Eye (tissue), 1 donor: ENCODE results near the gene ZNF48.
A peak's percentile ranks its signal among the peaks of the same experiment; 100 is the strongest.

Experiments
- DNase-seq: peaks from one replicate; pipeline ENCODE4 v3.0.0-alpha.2; 2015

The ZNF48 gene

DNA sequence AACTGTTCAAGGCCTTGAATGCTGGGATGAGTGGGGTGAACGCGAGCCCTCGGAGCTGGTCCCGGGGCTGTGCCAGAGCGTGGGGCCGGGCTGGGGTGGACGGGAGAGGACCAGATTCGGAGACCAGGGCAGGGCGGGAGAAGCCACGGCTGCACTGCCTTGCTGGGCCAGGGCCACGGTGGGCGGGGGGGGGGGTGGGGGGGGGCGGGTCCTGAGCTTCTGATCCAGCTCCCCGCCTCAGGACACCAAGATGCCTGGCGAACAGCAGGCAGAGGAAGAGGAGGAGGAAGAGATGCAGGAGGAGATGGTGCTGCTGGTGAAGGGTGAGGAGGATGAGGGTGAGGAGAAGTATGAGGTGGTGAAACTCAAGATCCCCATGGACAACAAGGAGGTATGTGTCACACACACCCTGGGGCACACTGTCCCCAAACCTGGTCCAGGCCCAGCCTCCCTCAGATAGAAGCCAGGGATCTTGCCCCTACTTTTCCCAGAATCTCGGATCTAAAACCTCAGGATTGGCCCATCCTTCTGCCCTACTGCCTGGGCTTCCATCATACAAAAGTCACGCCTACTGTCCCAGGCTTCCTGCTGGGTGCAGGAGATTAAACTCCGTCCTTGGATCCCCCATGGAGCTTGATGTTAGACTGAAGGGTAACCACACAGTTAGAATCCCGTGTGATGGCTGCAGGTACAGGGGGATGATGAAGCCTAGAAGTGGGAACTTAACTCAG, 12.7 kb downstream of the ZNF48 start:
- DNase-seq: no peak

DNA sequence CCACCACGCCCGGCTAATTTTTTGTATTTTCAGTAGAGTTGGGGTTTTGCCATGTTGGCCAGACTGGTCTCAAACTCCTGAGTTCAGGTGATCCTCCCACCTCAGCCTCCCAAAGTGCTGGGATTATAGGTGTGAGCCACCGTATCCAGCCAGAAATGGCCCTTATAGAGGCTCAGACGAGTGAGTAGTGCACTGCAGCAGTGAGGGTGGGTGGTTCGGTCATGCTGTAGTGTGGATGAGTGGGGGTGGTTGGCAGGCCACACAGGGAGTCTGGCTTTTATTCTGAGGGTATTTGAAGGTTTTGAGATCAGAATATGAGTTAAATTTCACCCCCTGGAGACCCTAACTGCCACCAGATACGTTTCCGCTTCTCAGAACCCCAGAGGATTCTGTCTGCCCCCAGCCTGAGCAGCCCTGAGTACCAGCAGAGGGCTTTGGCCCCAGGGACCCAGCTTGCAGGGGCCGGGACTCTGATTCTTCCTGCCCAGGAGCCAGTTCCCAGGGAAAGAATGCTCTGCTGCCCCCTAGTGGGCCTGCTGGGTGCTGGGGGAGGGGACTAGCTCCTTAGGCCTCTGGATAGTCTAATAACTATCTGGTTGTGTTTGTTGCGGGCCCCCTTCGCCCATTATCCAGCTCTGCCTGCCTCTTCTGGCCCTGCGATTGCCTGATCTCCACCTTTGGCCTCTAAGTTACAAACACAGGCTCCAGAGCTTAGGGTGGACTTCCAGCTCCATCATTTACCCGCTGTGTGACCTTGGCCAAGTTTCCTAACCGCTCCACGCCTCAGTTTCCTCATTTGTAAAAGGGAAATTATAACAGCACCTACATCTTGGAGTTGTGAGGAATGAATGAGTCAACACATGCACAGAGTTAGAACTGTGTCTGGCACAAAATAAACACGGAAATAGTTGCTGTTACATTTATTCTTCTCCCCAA, 14.2 kb downstream of the ZNF48 start:
- DNase-seq: peak; percentile 97

DNA sequence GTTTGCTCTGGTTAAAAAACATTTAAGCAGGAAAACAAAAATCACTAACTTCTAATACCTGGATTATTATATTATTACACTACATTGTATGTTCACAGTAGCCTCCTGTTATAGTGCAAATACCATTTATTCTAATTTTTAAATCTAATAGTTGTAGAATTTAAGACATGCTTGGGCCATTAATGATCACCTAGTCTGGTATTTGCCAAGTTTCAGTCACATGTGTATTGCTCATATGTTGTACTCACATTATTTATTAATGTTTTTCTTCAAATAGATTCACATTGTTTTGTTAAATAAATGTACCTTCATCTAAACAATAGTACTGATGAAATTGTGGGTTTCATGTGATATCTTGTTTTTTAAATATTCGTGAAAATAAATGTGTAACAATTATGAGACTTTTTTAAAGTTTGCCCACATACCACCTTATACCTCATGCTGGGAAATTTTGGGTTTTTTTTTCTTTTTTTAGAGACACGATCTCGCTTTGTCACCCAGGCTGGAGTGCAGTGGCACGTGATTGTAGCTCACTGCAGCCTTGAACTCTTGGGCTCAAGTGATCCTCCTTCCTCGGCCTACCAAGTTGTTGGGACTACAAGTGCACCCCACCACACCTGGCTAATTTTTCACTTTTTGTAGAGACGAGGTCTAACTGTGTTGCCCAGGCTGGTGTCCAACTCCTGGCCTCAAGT, 18.0 kb downstream of the ZNF48 start:
- no peak for DNase-seq

DNA sequence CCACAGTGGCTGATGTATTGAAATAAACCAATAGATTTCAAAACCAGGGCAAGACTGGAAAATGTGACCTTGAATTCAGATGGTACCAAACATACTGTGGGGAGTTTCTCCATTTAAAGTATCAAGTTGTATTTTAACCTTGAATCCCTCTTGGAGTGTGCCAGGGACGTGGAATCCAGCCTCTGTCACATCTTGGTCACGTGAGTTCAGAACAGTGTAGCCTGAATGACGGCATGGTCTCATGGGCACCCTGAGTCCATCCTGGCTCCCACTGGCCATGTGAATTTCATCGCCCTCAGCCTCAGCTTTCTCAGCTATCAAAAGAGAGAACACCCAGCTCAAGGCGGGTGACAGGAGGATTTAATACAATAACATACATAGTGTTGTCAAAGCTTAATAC, 18.9 kb downstream of the ZNF48 start:
- no peak for DNase-seq

DNA sequence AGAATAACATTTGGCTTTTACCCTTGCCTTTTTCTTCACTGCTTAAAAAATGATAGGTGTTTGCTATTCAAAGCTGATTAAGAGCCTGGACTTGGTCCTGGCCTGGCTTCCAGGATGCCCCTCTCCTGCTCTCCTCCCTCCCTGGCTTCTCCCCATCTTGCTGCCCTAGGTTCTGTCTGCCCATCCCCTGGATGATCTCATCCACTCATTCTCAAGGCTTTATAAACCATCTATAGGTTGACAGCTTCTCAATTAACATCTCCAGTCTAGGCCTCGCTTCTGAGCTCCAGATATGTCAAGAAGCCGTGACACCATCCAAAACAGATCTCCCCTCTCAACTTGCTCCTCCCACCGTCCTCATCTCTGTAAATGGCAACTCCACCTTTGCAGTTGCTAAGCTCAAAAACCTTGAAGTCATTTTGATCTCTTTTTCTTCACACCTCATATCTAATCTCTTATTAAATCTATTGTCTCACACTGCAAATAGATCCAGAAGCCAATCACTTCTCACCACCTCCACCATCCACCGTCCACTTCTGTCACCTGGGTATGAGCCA, 20.9 kb downstream of the ZNF48 start:
- no peak for DNase-seq

DNA sequence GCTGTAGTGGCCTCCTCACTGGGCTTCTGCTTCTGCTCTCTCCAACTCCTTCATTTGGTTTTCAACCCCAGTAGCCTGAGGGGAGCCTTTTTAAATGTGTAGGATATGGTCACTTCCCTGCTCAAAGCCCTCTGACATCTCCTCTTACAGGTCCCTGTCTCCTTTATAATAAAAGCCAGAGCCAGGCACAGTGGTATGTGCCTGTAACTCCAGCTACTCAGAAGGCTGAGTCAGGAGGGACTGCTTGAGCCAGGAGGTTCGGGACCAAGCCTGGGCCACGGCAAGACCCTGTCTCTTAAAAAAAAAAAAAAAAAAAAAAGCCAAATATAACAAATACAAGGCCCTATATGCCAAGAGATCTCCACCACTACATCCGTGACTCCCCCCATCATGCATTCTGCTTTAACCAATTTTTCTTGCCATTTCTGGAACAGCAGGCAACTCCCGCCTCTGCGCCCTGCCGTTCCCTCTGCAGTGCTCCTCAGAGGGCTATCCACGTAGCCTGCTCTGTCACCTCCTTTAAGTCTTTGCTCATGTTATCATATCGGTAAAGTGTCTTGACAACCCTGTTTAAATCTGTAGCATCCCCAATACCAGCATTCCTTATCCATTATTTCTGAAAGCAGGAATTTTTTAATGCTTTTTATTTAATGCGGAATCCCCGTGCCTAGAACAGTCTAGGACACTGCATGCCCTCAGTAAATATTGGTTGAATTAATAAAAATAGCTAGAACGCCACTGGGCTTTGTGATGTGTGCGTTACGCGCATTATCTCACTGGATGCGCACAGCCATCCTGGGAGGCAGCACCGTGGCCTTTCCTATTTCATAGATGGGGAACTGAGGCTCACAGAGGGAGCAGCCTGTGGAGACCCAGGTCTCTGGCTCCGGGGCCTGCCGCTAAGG, 21.7 kb downstream of the ZNF48 start:
- DNase-seq: peak; percentile 60

DNA sequence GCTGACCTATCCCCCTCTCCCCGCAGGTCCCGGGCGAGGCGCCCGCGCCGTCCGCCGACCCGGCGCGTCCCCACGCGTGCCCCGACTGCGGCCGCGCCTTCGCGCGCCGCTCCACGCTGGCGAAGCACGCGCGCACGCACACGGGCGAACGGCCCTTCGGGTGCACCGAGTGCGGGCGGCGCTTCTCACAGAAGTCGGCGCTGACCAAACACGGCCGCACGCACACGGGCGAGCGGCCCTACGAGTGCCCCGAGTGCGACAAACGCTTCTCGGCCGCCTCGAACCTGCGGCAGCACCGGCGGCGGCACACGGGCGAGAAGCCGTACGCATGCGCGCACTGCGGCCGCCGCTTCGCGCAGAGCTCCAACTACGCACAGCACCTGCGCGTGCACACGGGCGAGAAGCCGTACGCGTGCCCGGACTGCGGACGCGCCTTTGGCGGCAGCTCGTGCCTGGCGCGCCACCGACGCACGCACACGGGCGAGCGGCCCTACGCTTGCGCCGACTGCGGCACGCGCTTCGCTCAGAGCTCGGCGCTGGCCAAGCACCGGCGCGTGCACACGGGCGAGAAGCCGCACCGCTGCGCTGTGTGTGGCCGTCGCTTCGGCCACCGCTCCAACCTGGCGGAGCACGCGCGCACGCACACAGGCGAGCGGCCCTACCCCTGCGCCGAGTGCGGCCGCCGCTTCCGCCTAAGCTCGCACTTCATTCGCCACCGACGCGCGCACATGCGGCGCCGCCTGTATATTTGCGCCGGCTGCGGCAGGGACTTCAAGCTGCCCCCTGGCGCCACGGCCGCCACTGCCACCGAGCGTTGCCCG, 22.5 kb downstream of the ZNF48 start:
- peak; percentile 96 for DNase-seq

DNA sequence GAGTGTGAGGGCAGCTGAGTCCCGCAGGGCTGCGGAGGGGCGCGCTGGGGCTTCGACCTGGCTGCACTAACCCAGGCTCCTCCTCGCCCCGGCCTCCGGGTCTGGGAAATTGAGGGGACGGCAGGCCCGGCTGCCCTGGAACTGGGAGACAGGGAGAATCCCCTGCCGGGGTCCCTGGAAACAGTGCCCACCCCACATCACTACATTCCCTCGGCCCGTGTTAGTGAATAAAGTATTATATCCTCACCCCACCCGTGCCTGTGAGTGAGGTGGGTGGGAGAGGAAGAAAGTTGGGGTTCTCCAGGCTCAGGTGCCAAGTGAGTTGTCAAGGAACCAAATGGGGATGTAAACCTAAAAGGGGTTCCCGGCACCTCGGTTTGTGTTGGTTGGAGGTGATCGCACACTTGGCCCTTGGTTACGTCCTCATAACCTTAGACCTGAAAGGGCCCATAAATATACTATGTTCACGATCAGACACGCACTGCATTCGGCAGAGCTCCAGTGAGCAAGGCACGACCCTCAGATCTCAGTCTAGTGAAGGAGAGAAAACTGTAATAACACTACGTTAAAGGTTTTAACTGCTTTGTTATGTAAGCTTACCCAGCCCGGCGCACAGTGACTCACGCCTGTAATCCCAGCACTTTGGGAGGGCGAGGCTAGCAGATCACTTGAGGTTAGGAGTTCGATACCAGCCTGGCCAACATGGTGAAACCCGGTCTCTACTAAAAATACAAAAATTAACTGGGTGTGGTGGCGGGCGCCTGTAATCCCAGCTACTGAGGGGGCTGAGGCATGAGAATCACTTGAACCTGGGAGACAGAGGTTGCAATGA, 23.3 kb downstream of the ZNF48 start:
- no peak for DNase-seq

DNA sequence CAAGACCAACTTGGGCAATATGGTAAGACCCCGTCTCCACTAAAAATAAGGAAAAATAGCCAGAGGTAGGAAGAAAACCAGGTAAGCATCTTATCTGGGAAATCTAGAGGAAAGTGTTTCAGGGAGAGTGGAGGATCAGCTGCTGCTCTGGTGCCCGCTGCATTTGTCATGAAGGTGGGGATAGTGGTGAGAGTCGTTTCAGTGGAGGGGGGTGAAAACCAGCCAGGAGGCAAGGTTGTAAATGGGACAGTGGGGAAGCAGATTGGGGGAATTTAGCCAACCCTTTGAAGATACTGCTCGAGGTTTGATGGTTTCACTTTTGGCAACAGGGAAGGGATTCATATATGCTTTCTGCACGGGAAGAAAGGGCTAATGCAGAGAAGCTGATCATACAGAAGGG, 25.8 kb downstream of the ZNF48 start:
- DNase-seq: no peak

DNA sequence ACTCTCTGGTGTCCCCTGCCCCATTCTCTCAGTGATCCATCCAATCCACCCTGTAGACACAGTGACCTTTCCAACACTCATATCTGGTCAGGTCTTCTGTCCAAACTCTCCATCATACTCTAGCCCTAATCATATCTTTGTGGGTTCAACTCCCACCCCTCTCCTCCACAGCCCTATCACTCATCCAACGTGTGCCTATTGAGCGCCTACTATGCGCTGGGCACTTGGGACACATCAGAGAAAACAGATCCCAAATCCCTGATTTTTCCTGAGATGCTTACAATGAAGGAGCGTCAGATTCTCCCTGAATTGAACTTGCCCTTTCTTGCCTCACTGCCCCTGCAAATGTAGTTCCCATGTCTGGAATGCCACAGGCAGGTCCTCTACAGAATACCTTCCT, 32.8 kb downstream of the ZNF48 start:
- no peak for DNase-seq

DNA sequence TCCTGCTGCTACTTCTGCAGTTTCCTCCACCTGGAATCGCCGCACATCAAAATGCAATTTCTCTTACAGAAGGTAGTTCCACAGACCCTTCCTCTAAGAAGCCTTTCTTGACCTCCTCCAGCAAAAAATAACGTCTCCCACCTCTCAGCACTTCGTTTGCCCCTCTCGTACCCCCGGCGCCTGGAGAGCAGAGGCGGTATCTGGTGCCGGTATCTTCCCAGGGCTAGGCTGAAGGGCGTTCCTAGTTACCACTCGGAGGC, 34.1 kb downstream of the ZNF48 start:
- no peak for DNase-seq

DNA sequence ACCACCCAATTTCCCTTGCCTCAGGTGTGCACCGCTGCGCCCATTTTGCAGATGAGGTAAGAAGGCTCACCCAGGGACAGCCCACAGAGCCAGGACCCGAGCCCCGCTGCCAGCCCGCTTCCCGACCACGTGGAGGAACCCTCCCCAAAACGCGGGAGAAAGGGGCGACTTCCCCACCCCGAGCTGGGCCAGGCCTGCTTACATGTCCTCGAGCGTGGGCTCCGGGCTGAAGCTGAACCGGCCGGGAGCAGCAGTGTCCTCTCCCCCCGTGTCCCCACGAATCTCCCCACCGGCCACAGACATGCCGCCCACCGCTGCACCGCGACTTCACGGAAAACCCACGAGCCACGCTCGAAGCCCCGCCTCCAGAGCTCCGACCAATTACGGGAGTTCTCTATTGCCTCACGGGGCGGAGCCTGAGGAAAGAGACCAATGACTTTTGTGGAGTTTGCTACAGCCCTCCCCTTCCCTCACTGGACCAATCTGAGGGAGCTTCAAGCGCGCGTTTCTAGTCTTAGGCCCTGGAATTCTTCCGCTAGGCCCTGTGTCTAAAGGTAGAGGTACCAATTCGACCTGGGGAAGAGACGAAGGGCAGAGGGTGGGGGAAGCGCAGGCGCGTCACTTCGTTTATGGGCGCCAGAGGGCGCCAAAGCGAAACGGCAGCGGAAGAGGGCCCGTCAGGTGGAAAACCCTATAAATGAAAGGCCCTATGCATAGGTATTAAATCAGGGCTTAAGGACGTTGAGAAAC, 34.6 kb downstream of the ZNF48 start, which contains the start of gene DCTPP1:
Gene DCTPP1 (minus strand): TSS at position 353 of the 750 bp plus-strand sequence. CDS start 50 bp downstream, at position 303.
- DNase-seq: peak; percentile 98

DNA sequence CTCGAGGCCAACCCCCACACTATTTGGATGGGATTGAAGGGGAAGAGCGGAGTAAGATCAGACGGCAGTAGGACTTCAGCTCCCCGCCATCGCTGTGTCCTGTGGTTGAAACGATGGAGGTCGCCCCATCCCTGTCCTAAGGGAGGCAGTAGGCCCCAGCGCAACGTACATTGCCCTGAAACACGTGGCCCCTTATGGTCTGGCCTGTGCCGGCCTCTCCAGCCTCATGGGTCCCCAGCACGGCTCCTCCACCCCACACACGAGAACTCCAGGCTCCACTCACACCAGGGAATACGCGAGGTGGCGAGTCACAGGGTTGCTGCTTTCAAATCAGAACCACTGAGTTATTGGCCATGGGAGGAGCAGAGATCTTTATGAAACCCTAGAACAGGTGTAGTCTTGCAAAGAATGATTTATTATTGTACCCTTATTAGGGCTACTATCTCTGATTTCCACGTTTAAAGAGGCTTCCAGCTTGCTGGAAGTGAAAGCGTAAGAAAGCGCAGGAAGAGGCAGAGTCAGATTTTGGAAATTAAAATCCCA, 35.3 kb downstream of the ZNF48 start:
- DNase-seq: no peak

DNA sequence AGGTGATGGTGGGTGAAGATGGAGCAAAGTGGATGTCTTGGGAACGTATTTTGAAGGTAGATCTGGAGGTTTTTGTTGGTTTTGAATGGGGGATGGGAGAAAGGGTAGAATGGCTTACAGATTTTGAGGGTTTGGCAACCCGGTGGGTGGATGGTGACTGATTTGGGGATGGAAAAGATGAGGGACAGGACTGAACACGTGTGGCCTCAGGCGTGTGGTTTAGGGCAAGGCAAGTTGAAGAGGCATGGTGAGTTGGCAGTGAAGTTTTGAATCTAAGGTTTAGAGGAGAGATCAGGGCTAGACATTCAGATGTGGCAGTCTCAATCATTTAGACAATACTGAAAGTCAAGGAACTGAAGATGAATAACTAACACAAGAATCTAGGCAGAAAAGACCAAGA, 39.6 kb downstream of the ZNF48 start:
- DNase-seq: no peak

DNA sequence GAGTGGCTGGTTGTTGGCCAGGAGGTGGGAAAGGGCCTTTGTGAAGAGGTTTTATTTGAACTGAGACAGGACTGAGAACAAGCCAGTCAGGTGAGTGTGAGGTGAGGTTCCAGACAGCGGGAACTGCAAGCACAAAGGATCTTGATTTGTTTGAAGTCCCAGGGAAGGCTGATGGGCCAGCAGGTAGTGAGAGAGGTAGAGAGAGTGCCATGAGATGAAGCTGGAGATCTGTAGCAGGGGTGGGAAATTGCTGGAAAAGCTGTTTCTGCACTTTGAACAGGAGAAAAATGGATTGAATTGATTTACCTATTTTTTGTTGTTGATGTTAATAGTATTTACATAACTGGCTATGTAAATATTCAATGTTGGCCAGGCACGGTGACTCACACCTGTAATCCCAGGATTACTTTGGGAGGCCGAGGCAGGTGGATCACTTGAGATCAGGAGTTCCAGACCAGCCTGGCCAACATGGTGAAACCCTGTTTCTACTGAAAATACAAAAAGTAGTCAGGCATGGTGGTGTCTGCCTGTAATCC, 42.4 kb downstream of the ZNF48 start:
- DNase-seq: no peak

DNA sequence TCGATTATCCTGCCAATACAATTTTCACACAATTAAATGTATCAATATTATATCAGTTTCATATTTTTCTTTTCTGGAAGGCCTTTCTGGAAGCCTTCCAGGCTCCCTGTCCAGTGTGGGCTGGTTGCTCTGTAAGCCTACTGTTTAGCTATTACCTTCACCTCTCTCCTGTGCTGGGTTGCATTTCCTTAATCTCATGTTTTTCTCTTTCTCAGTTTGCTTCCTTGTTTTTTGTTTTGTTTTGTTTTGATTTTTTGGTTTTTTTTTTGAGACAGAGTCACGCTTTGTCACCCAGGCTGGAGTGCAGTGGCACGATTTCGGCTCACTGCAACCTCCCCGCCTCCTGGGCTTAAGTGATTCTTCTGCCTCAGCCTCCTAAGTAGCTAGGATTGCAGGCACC, 43.6 kb downstream of the ZNF48 start:
- DNase-seq: no peak

DNA sequence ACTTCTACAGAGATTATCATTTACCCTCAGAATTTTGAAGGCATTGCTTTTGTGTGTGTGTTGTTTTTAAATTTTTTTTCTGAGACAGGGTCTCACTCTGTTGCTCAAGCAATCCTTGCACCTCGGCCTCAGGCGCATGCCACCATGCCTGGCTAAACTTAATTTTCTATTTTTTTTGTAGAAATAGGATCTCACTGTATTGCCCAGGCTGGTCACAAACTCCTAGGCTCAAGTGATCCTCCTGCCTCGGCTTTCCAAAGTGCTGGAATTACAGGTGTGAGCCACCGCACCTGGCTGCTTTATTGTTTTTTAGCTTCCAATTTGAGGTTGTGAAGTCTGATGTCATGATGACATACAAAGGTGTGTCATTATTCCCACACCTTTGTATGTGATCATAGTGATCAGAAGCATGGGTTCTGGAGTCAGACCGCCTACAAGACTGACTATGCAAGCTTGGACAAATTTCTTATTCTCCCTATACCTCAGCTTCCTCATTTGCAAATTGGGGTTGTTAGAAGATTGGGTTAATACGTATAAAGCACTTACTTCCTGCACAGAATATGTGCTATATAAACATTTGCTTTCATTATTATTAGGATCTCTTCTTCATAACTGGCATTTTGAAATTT, 44.6 kb downstream of the ZNF48 start:
- DNase-seq: no peak

DNA sequence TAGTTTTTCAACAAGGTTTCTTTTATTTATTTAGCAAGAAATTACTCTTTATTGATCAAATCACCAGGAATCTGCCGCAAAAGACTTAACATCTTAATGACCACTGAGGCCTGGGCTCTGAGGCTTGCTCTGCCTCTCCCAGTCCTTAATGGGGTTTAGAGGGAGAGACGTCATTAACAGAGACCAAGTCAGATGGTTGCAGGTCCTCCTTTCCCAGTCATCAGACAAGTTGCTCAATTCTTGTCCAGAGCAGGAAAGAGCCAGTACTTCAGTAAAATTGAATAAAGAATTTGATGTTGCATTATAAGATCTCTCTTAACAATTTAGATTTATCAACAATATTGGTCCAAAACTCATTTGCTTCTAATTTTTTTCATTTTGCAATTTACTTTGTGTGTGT, 48.4 kb downstream of the ZNF48 start:
- no peak for DNase-seq
